Measurements from ENCODE around the gene CXCR6.

CXCR6 gene

GRCh38 chr3:45997942-45998341 lies 54.7 kb downstream of the CXCR6 start:
- TF ChIP-seq CTCF (IDR thresholded peaks at IDR 0.05; ENCODE audit: borderline replicate concordance, control extremely low read depth, extremely low read depth, insufficient read depth, missing control alignments), result no peak
- in situ Hi-C loops (cut with MboI; ENCODE audit: low sequenced_read_pairs, unreplicated experiment), result no loop called here
- no peak for DNase-seq (ENCODE audit: low spot score)

Data from GM13976 (cell line).